T-helper 2 cell treated with Interferon-gamma antibody and Interleukin-4, amounts not matched to agents 100 ng/mL and 5 ng/mL, for 36 hours (primary cell): ENCODE results near the gene CCDC60. TPM values are rescaled to one million over a fixed set of nuclear protein-coding genes. Genes with fewer than 3 reads are reported as not detected.

ENCODE experiments used
- intact Hi-C: fragments of 100-400 bp; cut with micrococcal nuclease; formaldehyde crosslinking; loops from one replicate; pipeline ENCODE4 v1.15.1; 2023
- total RNA-seq: library from RNA; stranded (reverse); gene quantifications from 2 replicates; pipeline ENCODE4 v1.2.3, GENCODE V29; 2022

The CCDC60 gene
- total RNA-seq, 1 donor from 2014 or later = not detected

DNA sequence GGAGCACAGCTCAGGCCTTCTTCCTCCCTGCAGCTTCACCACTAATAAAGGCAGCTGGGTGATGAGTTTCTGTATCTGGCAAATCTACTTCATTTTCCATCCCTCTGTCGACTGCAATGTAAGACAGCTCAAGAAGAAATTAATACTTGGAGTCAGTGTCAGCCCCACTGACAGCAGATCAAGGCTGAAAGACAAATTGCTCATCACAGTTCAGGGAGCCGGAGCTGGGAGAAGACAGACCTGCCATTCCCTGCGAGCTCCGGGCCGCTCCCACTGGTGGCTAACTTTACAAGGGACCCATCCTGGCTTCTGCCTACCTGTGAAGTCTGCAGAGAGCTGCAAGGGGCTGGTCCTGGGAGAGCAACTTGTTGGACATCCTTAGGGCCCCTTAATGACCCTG lies 49.8 kb downstream of the CCDC60 start:
- intact Hi-C loops = no loop called here

DNA sequence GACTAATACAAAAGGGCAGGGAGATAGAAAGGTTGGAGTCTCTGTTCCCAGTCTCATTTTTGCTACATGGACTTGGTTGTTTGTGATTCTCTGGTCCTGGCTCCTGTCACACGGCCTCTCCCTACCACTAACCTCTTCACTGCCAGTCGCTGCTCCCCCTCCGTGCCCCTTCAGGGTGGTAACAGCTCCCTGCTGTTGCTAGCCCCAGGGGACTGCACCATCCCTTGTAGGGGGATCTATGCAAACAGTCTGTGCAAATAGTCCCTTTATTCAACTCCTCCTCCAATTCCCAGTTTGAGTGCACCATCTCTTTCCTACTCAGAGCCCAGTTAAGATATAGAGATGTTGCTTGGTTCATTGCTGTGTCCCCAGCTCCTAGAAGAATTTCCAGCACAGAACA lies 51.1 kb downstream of the CCDC60 start:
- intact Hi-C loops = no loop called here

DNA sequence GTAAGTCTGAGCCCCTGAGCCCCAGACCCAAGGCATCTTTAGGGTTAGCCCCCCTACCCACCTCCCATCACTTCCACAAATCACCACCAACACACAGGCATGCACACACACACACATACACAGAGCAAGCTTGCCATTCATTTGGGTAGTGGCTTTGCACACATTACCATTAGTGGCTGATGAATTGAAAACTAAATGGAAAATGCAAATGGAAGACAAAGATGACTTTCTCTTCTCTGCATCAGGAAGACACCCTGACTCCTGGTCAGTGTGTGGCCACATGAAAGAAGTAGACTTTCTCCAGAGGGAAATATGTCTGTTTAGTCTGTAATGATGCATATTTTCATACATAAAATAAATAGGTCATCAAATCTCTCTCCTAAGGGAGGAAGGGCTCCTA lies 55.2 kb downstream of the CCDC60 start:
- intact Hi-C loops = no loop called here

DNA sequence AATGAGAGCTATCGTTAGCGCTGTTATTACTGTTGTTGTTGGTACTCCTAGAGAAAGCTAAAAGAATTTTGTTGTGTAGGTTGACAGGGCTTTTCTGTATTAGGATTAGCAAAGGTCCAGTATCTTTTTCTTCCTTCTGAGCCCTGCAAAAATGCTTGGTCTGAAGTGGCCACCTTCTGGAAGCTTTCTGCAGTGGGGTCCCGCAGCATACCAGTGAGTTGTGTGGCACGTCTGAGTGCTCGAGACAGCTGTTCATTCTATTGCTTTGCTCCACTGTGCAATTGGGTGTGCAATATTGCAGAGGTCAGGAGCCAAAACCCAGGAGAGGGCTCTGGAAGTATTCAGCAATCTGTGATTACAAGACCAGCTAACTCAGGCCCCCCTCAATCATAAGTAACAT lies 57.1 kb downstream of the CCDC60 start:
- intact Hi-C loops = no loop called here

DNA sequence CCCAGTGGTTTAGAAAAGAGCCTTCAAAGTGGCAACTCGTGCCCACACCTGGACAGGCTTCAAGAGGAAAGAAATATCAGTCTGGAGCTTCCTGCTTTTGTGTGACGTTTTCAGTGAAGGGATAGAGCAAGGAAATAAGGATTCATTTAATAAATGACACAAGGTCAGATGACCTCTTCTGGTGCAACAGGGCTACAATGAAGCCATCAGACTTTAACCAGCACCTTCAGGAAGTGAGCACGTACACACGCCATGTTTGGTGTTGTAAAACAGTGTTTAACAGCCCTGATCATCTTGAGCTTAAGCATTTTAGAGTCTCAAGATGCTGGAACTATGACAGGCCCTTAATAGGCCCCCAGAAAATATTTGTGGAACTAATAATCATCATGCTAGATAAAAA lies 59.1 kb downstream of the CCDC60 start:
- intact Hi-C loops = no loop called here

DNA sequence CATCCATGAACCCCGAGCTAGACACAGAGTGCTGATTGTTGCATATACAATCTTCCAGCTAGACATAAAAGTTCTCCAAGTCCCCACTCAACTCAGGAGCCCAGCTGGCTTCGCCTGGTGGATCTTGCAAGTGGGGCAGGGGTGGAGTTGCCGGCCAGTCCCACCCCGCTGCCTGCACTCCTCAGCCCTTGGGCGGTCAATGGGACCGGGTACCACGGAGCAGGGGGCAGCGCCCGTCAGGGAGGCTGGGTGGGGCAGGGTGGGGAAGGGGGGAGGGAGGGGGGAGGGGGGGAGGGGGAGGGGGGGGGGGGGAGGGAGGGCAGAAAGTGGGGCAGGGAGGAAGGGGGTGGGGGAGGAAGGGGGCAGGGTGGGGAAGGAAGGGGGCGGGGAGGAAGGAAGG lies 63.0 kb downstream of the CCDC60 start:
- intact Hi-C loops = no loop called here

DNA sequence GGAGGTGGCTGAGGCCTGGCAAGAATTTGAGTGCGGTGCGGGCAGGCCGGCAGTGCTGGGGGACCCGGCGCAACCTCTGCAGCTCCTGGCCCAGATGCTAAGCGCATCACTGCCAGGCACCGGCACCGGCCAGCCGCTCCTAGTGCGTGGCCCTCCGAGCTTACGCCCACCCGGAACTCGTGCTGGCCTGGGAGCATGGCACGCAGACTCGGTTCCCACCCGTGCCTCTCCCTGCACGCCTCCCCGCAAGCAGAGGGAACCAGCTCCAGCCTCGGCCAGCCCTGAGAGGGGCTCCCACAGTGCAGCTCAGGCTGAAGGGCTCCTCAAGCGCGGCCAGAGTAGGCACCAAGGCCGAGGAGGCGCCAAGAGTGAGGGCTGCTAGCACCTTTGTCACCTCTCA lies 63.7 kb downstream of the CCDC60 start:
- intact Hi-C loops = no loop called here

DNA sequence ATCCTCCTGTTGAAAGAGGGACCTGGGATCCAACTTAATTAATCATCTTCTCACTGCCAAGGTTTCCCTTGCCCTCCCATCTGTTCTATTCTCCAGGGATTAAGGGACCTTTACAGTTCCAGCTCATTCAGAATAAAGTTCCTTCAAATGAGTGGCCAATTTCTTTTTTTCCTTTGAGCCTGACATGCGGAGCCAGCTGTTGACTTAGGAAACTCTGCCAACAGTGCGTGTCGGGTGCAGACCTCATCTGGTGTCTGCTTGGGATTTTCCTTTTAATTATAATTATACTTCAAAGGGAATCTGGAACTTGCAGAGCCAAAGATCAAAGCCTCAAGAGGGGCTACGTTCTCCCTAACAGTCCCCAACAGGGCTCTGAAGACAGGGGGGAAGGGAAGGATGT lies 64.8 kb downstream of the CCDC60 start:
- intact Hi-C loops = no loop called here

DNA sequence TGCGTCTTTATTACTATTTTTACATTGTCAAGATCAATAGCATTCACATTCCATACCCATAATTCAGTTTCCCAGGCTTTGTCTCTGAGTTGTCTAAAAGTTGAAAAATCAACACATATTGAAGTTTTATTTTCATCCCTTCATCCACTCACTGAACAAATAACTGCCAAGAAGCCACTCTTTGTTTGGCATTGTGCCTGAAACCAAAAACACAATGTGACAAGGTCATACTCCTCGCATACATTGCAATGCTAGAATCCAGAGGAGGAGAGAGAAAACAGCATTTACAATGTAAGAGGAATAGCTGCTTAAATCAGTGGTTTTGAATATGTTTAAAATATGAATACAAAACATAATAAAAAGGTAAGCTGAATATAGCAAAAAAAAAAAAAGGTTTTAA lies 71.8 kb downstream of the CCDC60 start:
- intact Hi-C loops = no loop called here

DNA sequence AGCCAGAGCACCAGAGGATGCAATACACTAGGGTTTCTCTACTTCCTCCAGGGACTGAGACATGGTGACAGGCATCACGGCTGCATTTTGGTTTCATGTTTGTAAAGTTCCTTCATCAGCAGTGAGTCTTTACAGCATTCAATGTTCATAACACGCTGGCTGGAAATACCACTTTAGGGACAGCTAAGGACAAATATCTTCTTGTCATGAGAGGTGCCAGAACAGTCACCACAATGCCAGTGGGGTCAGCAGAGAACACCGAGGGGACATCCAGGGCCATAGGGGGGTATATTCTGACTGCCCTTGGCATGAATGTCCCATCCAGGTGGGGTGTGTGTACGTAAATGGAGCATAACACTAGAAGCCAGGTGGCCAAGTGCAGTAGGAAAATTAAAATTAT lies 72.3 kb downstream of the CCDC60 start:
- intact Hi-C loops = no loop called here

DNA sequence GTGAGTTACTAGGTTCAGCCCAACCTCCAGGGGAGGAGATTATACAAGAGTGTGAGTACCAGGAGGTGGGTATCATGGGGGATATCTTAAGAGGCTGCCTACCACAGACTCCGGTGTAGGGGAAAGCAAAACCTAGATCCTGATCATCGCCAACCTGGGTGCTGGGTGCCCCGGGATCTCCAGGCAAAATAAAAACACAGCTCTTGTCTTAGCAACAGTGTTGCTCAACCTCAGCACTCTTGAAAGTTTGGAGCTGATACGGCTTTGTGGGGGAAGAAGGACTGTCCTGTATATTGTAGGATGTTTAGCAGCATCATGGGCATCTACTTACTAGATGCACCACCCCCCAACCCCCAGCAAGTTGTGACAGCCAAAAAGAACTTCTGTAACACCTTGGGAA lies 74.5 kb downstream of the CCDC60 start:
- intact Hi-C loops = no loop called here

DNA sequence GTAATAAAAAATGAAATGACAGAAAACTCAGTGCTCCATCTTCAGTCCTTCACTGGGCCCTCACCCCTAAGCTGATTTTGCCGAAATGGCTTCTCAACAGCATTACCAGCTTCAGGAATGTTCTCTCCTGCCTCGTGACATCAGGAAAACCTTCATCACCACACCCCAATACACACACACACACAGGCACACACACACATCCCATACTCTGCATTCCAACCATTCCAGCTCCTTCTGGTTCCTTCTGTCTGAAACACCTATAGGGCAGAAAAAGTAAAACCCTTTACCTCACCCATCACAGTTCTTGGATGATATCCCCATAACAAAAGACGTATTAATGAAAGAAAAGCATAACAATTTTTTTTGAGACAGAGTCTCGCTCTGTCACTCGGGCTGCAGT lies 75.9 kb downstream of the CCDC60 start:
- intact Hi-C loops = loop anchor here (5.0 to 10.0 kb wide), 2 partner anchors 436 to 1003 kb away; no protein-coding TSS in a partner anchor

DNA sequence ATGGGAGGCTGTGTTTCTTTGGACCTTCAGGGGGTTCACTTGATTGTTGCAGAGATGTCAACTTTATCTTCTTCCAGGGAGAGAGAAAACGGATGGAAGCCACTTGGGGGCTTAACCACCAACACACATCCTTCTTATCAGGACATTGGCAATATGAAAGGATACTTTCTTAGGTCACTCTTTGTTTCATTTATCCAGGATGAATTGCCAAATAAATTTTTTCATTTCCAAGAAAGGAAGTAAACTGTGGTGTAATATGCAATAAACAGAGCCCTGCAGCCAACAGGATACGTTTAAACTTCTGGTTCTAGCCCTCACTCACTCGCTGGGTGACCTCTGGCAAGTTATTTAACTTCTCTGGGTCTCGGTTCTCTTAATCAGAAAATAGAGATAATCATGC lies 77.8 kb downstream of the CCDC60 start:
- intact Hi-C loops = loop anchor here (5.0 to 10.0 kb wide), 2 partner anchors 438 to 1005 kb away; no protein-coding TSS in a partner anchor

DNA sequence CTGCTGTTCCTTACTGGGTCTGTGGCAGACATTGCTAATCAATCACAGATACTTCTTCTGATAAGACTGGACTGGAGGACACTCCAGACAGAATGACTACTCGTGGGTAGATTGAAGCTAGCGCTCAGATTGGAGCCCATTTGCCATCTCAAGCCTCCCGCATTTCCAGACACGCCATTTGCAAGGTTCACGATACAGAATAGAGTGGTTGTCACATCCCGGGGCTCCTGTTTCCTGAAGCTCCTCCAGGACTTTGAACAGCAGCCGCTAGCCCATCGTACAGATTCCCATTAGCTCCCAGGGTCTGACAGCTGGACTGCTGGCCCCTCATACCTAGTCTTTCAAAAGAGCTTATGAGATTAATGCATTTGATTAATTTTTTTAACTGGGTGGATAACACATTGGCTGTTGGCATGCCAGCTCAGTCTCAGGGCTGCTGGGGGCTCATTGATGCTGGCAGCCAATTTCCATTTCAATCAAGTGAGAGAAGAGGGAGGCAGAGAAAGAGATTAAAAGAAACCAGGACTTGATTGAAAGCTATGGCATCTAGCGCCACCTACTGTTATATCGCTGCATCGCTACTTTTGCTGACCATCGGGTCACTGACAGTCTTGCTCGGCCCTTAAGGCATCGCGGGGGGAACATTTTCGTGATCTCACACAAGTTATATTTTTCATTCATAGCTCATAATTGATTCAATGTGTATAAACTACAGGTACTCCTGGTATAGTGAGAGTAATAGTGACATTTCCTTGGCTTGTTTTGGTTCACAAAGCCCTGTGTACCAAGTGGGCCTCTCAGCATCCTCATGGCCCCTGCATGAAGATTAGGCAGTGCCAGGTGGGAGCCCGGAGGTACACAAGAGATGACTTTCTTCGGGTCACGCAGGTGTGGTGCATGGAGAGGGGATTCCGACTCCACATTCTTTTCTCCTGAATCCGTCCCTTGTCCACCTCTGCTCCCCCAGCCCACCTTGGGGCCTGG lies 78.6 kb downstream of the CCDC60 start:
- intact Hi-C loops = loop anchor here (5.0 to 10.0 kb wide), 2 partner anchors 438 to 1006 kb away; no protein-coding TSS in a partner anchor

DNA sequence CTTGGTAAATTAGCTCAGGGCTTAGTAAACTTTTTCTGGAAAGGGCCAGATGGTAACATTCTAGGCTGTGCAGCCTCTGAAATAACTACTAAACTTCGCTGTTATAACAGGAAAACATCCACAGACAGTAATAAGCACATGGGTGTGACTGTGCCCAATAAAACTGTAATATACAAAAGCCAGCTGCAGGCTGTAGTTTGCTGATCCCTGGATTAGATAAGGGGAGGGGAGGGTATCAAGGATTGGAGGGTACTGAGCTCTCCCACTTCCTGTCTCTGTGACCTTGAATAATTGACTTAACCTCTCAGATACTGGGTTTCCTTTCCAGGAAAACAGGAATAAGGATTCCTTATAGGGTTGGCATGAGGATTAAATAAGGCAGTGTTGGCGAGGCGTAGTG lies 81.2 kb downstream of the CCDC60 start:
- intact Hi-C loops = loop anchor here (10.0 kb wide), 1 partner anchor 441 kb away; no protein-coding TSS in a partner anchor

DNA sequence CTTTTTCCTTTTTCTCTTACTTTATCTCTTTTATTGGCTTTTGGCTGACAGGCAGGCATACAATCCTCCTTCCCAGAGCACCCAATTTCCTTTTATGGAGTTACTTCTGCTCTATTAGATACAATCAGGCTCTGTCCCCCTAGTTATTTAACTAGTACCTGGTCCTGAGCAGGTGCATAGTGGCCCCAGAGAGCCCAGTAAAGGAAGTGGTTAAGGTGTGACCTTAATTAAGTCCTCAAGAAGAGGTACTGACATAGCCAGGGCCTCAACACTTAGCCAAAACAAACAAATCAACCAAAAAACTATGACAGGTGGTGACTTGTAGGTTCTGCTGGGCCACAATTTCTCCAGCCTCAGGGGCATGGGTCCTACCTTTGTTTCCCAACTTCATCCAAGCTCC lies 82.9 kb downstream of the CCDC60 start:
- intact Hi-C loops = loop anchor here (10.0 kb wide), 1 partner anchor 443 kb away; no protein-coding TSS in a partner anchor

DNA sequence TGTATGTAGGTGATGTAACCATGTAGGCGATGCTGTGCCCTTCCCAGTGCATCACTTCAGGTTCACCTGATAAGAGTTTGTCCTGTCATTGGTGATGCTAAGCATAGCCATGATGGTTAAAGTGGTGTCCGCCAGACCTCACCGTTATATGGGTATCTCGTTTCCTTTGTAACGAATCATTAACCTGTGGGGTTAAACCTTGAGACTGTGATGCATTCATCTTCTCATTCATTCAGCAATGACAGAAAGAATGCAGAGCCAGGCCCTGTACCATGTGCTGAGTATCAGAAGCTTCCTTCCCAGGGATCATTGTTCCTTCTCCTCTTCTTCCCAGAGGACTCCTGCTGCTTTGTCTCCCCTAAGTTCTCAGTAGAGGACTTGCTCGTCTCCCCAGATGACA lies 84.9 kb downstream of the CCDC60 start:
- intact Hi-C loops = loop anchor here (10.0 kb wide), 1 partner anchor 445 kb away; no protein-coding TSS in a partner anchor

DNA sequence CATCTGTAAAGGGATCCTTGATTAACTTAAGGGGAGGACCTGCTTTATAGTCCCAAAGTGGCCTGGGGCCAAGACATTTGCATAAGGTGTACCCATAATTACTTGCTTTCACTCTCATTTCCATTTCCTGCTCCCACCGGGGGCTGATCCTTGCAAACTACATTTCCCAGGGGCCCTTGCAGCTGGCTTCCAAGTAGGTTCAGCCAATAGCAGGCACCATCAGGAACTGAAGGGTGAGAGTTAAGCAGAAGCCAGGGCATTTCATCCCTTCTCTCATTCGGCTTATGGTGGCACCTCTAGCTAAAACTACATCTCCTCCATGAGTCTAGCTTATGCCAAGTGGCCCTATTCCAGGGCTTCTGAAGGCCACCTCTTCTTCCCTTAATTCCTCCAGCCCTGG lies 88.8 kb downstream of the CCDC60 start:
- intact Hi-C loops = no loop called here

DNA sequence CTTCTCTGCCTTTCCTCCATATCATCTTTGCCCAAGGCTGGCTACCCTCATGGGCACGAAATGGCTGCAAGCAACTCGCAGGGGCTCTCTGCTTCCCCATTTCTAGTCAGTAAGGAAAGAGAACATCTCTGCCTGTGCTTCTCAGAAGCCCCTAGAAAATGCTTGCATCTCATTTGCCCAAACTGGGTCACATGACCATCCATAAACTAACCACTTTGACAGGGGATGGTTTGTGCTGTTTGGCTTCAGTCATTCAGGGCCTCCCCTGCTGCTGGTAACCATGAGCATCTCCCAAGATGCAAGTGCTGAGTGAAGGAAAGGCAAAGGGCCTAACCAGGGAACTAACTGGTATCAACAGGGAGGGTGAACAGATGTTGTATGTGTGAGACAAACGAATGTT lies 91.1 kb downstream of the CCDC60 start:
- intact Hi-C loops = no loop called here

DNA sequence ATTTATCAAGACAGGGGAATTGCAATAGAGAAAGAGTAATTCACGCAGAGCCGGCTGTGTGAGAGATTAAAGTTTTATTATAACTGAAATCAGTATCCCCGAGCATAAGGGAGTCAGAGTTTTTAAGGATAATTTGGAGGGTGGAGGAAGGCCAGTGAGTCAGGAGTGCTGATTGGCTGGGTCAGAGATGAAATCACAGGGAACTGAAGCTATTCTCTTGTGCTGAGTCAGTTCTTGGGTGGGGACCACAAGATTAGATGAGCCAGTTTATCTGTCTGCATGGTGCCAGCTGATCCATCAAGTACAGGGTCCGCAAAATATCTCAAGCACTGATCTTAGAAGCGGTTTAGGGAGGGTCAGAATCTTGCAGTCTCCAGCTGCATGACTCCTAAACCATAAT lies 96.6 kb downstream of the CCDC60 start:
- intact Hi-C loops = no loop called here

DNA sequence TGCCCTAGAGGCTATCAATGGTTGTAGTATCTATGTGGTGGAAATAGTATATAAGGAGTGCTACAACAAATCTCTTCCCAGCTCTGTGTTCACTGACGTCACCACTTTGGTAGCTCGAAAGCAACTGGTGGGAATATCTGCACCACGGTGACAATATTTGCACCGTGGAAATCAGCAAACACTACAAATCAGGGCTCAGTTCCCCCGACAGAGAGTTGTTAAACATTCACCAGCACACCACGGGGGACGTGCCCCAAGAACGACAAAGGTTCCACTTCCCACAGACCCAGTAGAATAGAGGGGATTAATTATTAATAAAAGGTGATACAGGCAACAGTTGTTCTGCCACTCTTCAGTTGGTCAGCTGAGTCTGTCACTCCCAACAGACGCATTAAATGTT lies 98.4 kb downstream of the CCDC60 start:
- intact Hi-C loops = no loop called here

DNA sequence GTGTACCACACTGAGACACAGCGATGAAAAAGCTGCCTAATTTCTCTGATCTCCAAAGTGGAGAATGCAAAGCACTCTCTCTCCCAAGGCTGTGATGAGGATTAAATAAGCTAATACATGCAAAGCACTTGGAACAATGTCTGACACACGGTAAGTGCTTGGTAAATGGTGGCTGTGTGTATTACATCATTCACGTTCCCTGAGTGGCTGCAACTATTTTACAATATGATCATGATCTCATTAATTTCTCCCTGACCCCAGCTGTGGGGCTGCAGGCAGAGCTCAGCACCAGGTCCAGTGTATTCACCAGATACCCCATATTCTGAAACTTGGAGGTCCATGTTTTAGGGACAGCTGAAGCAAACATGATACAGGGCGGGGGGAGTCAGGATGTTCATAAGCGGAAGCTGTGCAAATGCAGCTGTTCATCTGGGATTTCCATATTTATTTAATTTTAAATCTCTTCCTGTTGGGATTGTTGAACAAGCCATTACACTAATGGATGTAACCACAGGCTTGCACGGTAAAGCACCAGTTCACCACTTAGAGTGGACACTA lies 106.4 kb downstream of the CCDC60 start:
- intact Hi-C loops = loop anchor here (5.0 kb wide), 1 partner anchor 216 kb away; no protein-coding TSS in a partner anchor
